ENCODE results near the gene KIF26A. TPM values are rescaled to one million over a fixed set of nuclear protein-coding genes. Genes with fewer than 3 reads are reported as not detected.

Gene KIF26A
- total and polyA plus RNA-seq, 2 experiments from 2014 or later, result 5.6 to 103 TPM

DNA sequence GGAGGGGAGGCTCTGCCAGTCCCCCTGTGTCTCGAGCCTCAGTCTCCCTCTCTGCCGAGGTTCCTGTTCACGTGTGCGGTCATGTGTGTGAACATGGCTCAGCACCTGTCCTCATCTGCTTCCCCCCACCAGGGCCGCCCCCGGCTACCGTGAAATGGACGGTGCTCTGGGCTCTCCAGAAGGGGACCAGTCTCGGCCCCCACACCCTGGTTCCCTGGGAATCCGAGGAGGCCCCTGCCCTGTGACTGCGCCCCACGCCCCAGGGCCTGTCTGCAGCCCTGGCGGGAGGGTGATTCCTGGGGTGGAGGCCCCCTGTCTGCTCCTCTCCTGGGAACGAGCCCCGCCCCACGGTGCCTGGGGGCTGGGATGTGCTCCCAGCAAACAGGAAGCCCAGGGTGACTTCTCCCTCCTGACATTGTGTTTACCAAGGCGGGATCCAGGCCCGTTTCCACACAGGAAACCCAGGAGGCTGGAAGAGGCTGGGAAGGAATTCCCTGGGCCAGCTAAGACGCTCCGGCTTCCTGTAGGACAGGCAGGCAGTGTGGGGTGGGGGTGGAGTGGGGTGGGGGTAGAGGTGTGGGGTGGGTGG lies 46.6 kb downstream of the KIF26A start:
- peaks cover 3% of the 10 kb centered on the region; the same call in 2 of the 3 replicates for H3K4me1 Mint-ChIP-seq
- no peak overlapping the region for H3K4me2 ChIP-seq
- no peak overlapping the region for H3K27ac ChIP-seq (ENCODE audit: low read depth)
- H3K4me3 Mint-ChIP-seq, result no peak overlapping the region
- H3K9me3 Mint-ChIP-seq, result no peaks in the 10 kb centered on the region
- no peak overlapping the region for H2AFZ ChIP-seq
- no peaks in the 10 kb centered on the region for H3K9me2 ChIP-seq (ENCODE audit: insufficient read depth)
- DNase-seq (ENCODE audit: low spot score) (no peak), ATAC-seq (no peak)
- no peaks in the 10 kb centered on the region for H3K79me2 ChIP-seq (replicated peaks; ENCODE audit: insufficient read depth)
- no peak overlapping the region for H3K27ac Mint-ChIP-seq
- H3K36me3 ChIP-seq (ENCODE audit: insufficient read depth), result no peaks in the 10 kb centered on the region
- no peaks in the 10 kb centered on the region for H4K20me1 ChIP-seq (replicated peaks; ENCODE audit: insufficient read depth)
- H3K36me3 Mint-ChIP-seq (ENCODE audit: low read depth), result 0 out of 3 replicates have a peak, but pooled peaks cover 2% of the 10 kb centered on the region
- no peaks in the 10 kb centered on the region for H3K27me3 ChIP-seq (ENCODE audit: insufficient read depth)
- no peak overlapping the region for H3K4me3 ChIP-seq
- TF ChIP-seq ZNF114 (CRISPR knock-in tag; IDR thresholded peaks at IDR 0.05) (no peak), EZH2 (IDR thresholded peaks at IDR 0.05; ENCODE audit: low read depth, unreplicated experiment) (no peak), STAT1 (IDR thresholded peaks at IDR 0.05; ENCODE audit: unreplicated experiment) (no peak), JUNB (IDR thresholded peaks at IDR 0.05; ENCODE audit: unreplicated experiment) (no peak), REST (IDR thresholded peaks at IDR 0.05; ENCODE audit: unreplicated experiment) (no peak), POLR2AphosphoS5 (IDR thresholded peaks at IDR 0.05; ENCODE audit: low read depth) (no peak), EZH2phosphoT487 (IDR thresholded peaks at IDR 0.05; ENCODE audit: unreplicated experiment) (no peak), ZNF331 (CRISPR knock-in tag; IDR thresholded peaks at IDR 0.05; ENCODE audit: low read depth) (no peak), CREB1 (CRISPR knock-in tag; IDR thresholded peaks at IDR 0.05; ENCODE audit: low read depth) (no peak), NANOG (IDR thresholded peaks at IDR 0.05; ENCODE audit: borderline replicate concordance) (no peak)
- TF ChIP-seq, protein P1, sequence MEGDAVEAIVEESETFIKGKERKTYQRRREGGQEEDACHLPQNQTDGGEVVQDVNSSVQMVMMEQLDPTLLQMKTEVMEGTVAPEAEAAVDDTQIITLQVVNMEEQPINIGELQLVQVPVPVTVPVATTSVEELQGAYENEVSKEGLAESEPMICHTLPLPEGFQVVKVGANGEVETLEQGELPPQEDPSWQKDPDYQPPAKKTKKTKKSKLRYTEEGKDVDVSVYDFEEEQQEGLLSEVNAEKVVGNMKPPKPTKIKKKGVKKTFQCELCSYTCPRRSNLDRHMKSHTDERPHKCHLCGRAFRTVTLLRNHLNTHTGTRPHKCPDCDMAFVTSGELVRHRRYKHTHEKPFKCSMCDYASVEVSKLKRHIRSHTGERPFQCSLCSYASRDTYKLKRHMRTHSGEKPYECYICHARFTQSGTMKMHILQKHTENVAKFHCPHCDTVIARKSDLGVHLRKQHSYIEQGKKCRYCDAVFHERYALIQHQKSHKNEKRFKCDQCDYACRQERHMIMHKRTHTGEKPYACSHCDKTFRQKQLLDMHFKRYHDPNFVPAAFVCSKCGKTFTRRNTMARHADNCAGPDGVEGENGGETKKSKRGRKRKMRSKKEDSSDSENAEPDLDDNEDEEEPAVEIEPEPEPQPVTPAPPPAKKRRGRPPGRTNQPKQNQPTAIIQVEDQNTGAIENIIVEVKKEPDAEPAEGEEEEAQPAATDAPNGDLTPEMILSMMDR (conservative IDR thresholded peaks at IDR 0.05; ENCODE audit: low read depth in 2 of 2), result no peak
- TF ChIP-seq, protein P2, sequence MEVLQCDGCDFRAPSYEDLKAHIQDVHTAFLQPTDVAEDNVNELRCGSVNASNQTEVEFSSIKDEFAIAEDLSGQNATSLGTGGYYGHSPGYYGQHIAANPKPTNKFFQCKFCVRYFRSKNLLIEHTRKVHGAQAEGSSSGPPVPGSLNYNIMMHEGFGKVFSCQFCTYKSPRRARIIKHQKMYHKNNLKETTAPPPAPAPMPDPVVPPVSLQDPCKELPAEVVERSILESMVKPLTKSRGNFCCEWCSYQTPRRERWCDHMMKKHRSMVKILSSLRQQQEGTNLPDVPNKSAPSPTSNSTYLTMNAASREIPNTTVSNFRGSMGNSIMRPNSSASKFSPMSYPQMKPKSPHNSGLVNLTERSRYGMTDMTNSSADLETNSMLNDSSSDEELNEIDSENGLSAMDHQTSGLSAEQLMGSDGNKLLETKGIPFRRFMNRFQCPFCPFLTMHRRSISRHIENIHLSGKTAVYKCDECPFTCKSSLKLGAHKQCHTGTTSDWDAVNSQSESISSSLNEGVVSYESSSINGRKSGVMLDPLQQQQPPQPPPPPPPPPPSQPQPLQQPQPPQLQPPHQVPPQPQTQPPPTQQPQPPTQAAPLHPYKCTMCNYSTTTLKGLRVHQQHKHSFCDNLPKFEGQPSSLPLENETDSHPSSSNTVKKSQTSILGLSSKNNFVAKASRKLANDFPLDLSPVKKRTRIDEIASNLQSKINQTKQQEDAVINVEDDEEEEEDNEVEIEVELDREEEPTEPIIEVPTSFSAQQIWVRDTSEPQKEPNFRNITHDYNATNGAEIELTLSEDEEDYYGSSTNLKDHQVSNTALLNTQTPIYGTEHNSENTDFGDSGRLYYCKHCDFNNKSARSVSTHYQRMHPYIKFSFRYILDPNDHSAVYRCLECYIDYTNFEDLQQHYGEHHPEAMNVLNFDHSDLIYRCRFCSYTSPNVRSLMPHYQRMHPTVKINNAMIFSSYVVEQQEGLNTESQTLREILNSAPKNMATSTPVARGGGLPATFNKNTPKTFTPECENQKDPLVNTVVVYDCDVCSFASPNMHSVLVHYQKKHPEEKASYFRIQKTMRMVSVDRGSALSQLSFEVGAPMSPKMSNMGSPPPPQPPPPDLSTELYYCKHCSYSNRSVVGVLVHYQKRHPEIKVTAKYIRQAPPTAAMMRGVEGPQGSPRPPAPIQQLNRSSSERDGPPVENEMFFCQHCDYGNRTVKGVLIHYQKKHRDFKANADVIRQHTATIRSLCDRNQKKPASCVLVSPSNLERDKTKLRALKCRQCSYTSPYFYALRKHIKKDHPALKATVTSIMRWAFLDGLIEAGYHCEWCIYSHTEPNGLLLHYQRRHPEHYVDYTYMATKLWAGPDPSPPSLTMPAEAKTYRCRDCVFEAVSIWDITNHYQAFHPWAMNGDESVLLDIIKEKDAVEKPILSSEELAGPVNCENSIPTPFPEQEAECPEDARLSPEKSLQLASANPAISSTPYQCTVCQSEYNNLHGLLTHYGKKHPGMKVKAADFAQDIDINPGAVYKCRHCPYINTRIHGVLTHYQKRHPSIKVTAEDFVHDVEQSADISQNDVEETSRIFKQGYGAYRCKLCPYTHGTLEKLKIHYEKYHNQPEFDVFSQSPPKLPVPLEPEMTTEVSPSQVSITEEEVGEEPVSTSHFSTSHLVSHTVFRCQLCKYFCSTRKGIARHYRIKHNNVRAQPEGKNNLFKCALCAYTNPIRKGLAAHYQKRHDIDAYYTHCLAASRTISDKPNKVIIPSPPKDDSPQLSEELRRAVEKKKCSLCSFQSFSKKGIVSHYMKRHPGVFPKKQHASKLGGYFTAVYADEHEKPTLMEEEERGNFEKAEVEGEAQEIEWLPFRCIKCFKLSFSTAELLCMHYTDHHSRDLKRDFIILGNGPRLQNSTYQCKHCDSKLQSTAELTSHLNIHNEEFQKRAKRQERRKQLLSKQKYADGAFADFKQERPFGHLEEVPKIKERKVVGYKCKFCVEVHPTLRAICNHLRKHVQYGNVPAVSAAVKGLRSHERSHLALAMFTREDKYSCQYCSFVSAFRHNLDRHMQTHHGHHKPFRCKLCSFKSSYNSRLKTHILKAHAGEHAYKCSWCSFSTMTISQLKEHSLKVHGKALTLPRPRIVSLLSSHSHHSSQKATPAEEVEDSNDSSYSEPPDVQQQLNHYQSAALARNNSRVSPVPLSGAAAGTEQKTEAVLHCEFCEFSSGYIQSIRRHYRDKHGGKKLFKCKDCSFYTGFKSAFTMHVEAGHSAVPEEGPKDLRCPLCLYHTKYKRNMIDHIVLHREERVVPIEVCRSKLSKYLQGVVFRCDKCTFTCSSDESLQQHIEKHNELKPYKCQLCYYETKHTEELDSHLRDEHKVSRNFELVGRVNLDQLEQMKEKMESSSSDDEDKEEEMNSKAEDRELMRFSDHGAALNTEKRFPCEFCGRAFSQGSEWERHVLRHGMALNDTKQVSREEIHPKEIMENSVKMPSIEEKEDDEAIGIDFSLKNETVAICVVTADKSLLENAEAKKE (CRISPR knock-in tag; IDR thresholded peaks at IDR 0.05), result no peak
- TF ChIP-seq, protein P3, sequence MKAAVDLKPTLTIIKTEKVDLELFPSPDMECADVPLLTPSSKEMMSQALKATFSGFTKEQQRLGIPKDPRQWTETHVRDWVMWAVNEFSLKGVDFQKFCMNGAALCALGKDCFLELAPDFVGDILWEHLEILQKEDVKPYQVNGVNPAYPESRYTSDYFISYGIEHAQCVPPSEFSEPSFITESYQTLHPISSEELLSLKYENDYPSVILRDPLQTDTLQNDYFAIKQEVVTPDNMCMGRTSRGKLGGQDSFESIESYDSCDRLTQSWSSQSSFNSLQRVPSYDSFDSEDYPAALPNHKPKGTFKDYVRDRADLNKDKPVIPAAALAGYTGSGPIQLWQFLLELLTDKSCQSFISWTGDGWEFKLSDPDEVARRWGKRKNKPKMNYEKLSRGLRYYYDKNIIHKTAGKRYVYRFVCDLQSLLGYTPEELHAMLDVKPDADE (IDR thresholded peaks at IDR 0.05), result no peak
- H3K4me1 ChIP-seq (ENCODE audit: insufficient read depth), result no peaks in the 10 kb centered on the region
- H3K27me3 Mint-ChIP-seq (ENCODE audit: insufficient read depth, low read depth, poor library complexity), result peaks cover 11% of the 10 kb centered on the region
- H3F3A ChIP-seq (replicated peaks; ENCODE audit: low read depth), result no peaks in the 10 kb centered on the region
